ENCODE measurements around the gene CACNB2.

GRCh38 chr10:18455086-18455884 is 315.1 kb downstream of the CACNB2 start:
- no peak for TF ChIP-seq POLR2A (IDR thresholded peaks at IDR 0.05)
- TF ChIP-seq CTCF (IDR thresholded peaks at IDR 0.05) = no peak

Measured in adrenal gland (tissue), 5 donors.